AG10803 (cell line): ENCODE measurements around the gene BMF.

Source experiments
- DNase-seq: peaks from one replicate; pipeline ENCODE4 v3.0.0; 2010; ENCODE audit warnings: low read depth
- H3K4me3 ChIP-seq: 2 replicates; pipeline ENCODE4 v1.5.1; 2011; ENCODE audit warnings: mild to moderate bottlenecking, low read length, control low read depth
- CTCF ChIP-seq: conservative IDR thresholded peaks from 2 replicates; pipeline ENCODE4 v1.5.1; 2011; ENCODE audit warnings: mild to moderate bottlenecking, low read length, control low read depth, inconsistent platforms

Gene BMF

DNA sequence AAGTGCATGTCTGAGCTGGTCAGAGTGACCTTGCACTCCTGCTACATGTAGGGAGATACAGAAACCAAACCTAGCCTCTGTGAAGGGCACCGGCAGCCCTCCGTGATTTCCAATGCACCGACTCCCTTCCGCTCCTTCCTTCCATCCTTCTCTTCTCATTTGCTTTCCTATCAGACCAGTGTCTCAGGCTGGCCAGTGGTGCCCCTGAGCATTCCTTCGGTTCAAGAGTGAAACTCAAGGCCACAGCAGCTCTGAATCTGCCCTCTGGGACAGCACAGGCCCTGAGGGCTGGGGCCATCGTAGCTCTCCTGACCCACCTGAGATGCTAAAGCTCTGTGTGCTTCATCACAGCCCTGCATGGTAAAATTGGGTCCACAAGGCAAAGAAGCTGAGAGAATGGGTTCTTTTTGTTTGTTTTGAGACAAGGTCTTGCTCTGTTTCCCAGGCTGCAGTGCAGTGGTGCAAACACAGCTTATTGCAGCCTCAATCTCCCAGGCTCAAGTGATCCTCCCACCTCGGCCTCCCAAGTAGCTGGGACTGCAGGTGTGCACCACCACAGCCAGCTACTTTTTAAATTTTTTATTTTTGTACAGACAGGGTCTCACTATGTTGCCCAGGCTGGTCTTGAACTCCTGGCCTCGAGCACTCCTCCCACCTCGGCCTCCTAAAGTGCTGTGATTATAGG, 2.3 kb upstream of the BMF start:
- no peak for DNase-seq
- H3K4me3 ChIP-seq = no peak overlapping the region
- no peak for TF ChIP-seq CTCF

GRCh38 chr15:40108061-40108854, 421 bp downstream of the BMF start:
- peak overlapping the region; percentile 84 for H3K4me3 ChIP-seq
- DNase-seq = peak; percentile 60
- TF ChIP-seq CTCF = no peak

GRCh38 chr15:40106203-40107161, 2.2 kb downstream of the BMF start:
- 0 out of 2 replicates have a peak, but pooled peaks have one; percentile 1 for TF ChIP-seq CTCF
- peak overlapping the region; percentile 9; the same call in 1 of the 2 replicates for H3K4me3 ChIP-seq
- DNase-seq = peak; percentile 50

- TF ChIP-seq CTCF = no peak
- no peak for DNase-seq
- H3K4me3 ChIP-seq = no peak overlapping the region
Observed at GRCh38 chr15:40105517-40106202, 3.0 kb downstream of the BMF start.

DNA sequence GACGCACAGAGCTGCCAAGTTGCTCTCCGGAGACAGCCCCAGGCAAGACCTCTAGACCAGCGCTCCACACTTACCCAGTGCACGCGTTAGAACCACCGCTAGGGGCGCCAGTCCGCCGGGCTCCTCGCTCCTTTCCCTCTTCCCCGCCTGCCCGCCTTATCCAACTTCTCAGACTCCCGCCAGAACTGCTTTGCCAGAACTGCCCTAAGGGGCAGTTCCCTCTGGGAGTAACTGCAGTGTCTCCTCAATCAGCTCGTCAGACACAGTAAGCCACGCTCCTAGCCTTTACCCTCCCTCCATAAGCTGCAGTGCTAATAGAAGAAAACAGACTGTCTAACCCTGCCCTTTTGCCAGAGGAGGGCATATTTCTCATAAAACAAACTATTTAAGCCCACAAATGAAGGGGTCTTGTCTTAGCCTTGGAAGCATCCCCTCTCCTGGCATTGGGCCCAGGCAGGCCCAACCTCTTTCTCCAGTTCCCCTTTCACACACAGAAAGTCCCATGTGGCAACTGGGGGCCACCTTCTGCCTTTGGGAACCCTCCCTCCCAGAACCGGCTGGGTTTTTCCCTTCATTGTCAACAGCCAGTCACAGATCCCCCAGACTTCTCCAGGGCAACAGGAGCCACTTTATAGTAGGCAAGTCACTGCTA, 3.7 kb downstream of the BMF start:
- peak; percentile 73 for DNase-seq
- TF ChIP-seq CTCF = peak; percentile 86
- no peak overlapping the region for H3K4me3 ChIP-seq

DNA sequence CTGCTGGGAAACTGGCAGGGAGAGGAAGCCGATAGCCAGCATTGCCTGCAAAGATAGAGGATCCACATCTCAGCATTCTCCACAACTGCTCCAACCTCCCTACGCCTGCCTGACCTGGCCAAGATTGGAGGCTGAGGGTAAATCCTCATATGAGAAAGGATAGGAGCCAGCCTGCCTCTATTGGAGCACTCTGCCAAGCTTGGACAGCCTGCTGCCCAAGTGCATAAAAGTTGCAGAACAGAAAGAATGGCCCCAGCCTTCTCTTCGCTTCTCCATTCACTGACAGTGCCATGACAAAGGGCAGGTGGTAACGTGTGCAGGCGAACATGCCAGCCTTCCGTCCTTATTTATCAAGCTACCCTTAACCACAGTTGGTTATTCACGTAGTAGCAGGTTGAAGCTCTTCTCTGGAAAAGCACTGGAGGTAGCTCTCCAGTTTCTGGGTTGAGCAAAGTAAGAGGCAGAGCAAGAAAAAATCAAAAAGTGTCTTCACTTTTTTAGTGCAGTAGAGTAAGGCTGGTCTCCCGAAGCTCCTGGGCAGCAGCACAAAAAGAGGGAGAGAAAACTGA, 4.3 kb downstream of the BMF start:
- no peak for TF ChIP-seq CTCF
- no peak for DNase-seq
- H3K4me3 ChIP-seq = no peak overlapping the region
